Peyer's patch (tissue), 4 donors: ENCODE results near the gene NKAIN2.

Source experiments
- POLR2A ChIP-seq, 2 donors: fragments of 450-650 bp; IDR thresholded peaks; one replicate each; pipeline ENCODE4 v1.5.1; 2017; ENCODE audit warnings: antibody characterized with exemption in 2 of 2, mild to moderate bottlenecking in 2 of 2, moderate library complexity in 2 of 2
- TF ChIP-seq, protein P1 (sequence below), 6 experiments: fragments of 450-650 bp in 4 of 6; fragments of 200-600 bp in 2 of 6; sonication (generic) in 1 of 6; IDR thresholded peaks; one replicate each; pipeline ENCODE4 v1.5.1; 2017 to 2019; ENCODE audit warnings: antibody characterized with exemption in 6 of 6, mild to moderate bottlenecking in 3 of 6, moderate library complexity in 1 of 6

DNA sequence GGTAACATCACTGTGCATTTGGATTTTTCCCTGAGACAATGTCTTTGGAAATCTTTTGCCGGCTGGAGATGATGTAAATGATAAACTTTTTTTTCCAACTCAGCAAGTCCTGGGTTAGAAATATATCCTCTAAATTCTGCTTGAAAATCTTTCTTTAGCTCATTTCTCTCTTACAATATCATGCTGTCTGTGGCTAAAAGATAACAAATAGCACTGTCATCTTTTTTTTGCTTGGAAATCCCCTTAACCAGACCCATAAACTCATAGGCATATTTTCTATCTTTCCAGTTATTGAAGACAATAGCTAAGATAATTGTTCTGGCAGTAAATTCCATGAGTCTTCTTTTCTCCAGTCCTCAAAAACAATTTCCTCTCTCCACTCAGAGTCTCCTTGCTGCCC, 481.5 kb downstream of the NKAIN2 start:
- TF ChIP-seq POLR2A (IDR thresholded peaks at IDR 0.05), result no peak
- TF ChIP-seq, protein P1, sequence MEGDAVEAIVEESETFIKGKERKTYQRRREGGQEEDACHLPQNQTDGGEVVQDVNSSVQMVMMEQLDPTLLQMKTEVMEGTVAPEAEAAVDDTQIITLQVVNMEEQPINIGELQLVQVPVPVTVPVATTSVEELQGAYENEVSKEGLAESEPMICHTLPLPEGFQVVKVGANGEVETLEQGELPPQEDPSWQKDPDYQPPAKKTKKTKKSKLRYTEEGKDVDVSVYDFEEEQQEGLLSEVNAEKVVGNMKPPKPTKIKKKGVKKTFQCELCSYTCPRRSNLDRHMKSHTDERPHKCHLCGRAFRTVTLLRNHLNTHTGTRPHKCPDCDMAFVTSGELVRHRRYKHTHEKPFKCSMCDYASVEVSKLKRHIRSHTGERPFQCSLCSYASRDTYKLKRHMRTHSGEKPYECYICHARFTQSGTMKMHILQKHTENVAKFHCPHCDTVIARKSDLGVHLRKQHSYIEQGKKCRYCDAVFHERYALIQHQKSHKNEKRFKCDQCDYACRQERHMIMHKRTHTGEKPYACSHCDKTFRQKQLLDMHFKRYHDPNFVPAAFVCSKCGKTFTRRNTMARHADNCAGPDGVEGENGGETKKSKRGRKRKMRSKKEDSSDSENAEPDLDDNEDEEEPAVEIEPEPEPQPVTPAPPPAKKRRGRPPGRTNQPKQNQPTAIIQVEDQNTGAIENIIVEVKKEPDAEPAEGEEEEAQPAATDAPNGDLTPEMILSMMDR (IDR thresholded peaks at IDR 0.05), result no peak
